ENCODE measurements around the gene AHCTF1. TPM values are rescaled to one million over a fixed set of nuclear protein-coding genes. Genes with fewer than 3 reads are reported as not detected.
"Not testable (repeated sequence)": the region's sequence is repeated elsewhere in the genome, so short reads cannot be mapped to it uniquely, and the experiment has no call there.

The AHCTF1 gene
- total RNA-seq, 1 experiment from 2014 or later, result 46.4 TPM

DNA sequence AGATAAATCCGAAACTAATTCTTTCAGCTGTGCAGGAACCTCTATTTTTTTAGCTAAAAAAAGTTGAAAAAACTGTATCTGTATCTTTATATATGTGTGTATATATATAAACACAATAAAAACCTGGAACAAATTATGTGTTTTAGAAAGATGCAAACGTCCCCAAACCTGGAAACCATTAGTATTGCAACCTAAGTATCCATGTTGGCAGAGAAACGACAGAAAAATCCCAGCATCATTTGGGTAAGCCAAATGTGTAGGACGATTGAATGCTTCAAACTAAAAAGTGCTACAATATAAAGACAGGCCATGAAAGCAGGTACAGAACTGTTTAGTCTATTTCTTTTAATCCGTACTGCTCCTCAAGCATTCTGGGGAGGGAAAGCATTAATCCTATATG is 87.9 kb downstream of the AHCTF1 start:
- ATAC-seq (no peak), DNase-seq (ENCODE audit: low spot score) (no peak)
- Mint-ChIP-seq H3K36me3 (peaks cover 37% of the 10 kb centered on the region), H3K4me3 (no peak overlapping the region), H3K27ac (no peak overlapping the region), H3K4me1 (peaks cover 8% of the 10 kb centered on the region), H3K9me3 (no peaks in the 10 kb centered on the region), H3K27me3 (ENCODE audit: low read depth) (no peaks in the 10 kb centered on the region)
- no peak for TF ChIP-seq IRF2 (CRISPR knock-in tag; IDR thresholded peaks at IDR 0.05; ENCODE audit: borderline replicate concordance, low read depth)
- TF ChIP-seq FOXP1 (CRISPR knock-in tag; IDR thresholded peaks at IDR 0.05; ENCODE audit: borderline replicate concordance), result no peak
- TF ChIP-seq, protein P1, sequence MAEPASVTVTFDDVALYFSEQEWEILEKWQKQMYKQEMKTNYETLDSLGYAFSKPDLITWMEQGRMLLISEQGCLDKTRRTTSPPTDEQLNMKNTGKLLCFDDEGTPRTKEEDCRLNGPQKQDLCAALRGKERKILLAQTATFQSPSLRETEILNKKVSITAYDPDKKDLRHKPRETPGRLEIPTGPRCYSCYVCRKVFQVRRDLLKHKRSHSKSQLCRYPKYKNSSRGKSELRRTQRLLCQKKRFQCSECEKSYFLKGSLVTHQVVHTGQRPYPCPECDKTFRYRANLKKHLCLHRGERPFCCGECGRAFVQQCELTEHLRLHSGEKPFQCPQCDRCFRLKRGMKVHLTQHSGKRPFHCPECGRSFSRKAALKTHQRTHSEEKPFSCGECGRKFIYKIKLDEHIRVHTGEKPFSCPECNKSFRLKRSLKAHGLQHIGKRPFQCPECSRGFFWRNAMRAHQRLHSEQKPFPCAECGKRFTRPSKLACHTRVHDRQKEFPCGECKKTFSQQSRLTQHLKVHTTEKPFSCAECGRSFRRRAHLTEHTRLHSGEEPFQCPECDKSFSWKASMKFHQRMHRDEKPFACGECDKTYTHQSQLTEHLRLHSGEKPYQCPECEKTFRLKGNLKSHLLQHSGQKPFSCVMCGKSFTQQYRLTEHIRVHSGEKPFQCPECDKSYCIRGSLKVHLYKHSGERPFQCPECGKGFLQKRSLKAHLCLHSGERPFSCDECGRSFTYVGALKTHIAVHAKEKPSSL (CRISPR knock-in tag; conservative IDR thresholded peaks at IDR 0.05), result no peak
- no peak for TF ChIP-seq ETV6 (CRISPR knock-in tag; IDR thresholded peaks at IDR 0.05)
- TF ChIP-seq, protein P2, sequence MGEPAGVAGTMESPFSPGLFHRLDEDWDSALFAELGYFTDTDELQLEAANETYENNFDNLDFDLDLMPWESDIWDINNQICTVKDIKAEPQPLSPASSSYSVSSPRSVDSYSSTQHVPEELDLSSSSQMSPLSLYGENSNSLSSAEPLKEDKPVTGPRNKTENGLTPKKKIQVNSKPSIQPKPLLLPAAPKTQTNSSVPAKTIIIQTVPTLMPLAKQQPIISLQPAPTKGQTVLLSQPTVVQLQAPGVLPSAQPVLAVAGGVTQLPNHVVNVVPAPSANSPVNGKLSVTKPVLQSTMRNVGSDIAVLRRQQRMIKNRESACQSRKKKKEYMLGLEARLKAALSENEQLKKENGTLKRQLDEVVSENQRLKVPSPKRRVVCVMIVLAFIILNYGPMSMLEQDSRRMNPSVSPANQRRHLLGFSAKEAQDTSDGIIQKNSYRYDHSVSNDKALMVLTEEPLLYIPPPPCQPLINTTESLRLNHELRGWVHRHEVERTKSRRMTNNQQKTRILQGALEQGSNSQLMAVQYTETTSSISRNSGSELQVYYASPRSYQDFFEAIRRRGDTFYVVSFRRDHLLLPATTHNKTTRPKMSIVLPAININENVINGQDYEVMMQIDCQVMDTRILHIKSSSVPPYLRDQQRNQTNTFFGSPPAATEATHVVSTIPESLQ (CRISPR knock-in tag; IDR thresholded peaks at IDR 0.05), result no peak
- TF ChIP-seq GTF2I (CRISPR knock-in tag; conservative IDR thresholded peaks at IDR 0.05), result no peak
- TF ChIP-seq JAZF1 (CRISPR knock-in tag; IDR thresholded peaks at IDR 0.05), result no peak
- TF ChIP-seq, protein P3, sequence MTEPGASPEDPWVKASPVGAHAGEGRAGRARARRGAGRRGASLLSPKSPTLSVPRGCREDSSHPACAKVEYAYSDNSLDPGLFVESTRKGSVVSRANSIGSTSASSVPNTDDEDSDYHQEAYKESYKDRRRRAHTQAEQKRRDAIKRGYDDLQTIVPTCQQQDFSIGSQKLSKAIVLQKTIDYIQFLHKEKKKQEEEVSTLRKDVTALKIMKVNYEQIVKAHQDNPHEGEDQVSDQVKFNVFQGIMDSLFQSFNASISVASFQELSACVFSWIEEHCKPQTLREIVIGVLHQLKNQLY (CRISPR knock-in tag; IDR thresholded peaks at IDR 0.05), result no peak
- TF ChIP-seq NFATC4 (CRISPR knock-in tag; IDR thresholded peaks at IDR 0.05), result no peak
- TF ChIP-seq, protein P4, sequence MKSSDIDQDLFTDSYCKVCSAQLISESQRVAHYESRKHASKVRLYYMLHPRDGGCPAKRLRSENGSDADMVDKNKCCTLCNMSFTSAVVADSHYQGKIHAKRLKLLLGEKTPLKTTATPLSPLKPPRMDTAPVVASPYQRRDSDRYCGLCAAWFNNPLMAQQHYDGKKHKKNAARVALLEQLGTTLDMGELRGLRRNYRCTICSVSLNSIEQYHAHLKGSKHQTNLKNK (CRISPR knock-in tag; IDR thresholded peaks at IDR 0.05), result no peak
- TF ChIP-seq ELF4 (CRISPR knock-in tag; IDR thresholded peaks at IDR 0.05; ENCODE audit: low read depth), result no peak
- TF ChIP-seq ZNF396 (CRISPR knock-in tag; IDR thresholded peaks at IDR 0.05; ENCODE audit: borderline replicate concordance), result no peak
- TF ChIP-seq, protein P5, sequence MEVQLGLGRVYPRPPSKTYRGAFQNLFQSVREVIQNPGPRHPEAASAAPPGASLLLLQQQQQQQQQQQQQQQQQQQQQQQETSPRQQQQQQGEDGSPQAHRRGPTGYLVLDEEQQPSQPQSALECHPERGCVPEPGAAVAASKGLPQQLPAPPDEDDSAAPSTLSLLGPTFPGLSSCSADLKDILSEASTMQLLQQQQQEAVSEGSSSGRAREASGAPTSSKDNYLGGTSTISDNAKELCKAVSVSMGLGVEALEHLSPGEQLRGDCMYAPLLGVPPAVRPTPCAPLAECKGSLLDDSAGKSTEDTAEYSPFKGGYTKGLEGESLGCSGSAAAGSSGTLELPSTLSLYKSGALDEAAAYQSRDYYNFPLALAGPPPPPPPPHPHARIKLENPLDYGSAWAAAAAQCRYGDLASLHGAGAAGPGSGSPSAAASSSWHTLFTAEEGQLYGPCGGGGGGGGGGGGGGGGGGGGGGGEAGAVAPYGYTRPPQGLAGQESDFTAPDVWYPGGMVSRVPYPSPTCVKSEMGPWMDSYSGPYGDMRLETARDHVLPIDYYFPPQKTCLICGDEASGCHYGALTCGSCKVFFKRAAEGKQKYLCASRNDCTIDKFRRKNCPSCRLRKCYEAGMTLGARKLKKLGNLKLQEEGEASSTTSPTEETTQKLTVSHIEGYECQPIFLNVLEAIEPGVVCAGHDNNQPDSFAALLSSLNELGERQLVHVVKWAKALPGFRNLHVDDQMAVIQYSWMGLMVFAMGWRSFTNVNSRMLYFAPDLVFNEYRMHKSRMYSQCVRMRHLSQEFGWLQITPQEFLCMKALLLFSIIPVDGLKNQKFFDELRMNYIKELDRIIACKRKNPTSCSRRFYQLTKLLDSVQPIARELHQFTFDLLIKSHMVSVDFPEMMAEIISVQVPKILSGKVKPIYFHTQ (CRISPR knock-in tag; IDR thresholded peaks at IDR 0.05), result no peak
- TF ChIP-seq, protein P6, sequence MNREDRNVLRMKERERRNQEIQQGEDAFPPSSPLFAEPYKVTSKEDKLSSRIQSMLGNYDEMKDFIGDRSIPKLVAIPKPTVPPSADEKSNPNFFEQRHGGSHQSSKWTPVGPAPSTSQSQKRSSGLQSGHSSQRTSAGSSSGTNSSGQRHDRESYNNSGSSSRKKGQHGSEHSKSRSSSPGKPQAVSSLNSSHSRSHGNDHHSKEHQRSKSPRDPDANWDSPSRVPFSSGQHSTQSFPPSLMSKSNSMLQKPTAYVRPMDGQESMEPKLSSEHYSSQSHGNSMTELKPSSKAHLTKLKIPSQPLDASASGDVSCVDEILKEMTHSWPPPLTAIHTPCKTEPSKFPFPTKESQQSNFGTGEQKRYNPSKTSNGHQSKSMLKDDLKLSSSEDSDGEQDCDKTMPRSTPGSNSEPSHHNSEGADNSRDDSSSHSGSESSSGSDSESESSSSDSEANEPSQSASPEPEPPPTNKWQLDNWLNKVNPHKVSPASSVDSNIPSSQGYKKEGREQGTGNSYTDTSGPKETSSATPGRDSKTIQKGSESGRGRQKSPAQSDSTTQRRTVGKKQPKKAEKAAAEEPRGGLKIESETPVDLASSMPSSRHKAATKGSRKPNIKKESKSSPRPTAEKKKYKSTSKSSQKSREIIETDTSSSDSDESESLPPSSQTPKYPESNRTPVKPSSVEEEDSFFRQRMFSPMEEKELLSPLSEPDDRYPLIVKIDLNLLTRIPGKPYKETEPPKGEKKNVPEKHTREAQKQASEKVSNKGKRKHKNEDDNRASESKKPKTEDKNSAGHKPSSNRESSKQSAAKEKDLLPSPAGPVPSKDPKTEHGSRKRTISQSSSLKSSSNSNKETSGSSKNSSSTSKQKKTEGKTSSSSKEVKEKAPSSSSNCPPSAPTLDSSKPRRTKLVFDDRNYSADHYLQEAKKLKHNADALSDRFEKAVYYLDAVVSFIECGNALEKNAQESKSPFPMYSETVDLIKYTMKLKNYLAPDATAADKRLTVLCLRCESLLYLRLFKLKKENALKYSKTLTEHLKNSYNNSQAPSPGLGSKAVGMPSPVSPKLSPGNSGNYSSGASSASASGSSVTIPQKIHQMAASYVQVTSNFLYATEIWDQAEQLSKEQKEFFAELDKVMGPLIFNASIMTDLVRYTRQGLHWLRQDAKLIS (CRISPR knock-in tag; IDR thresholded peaks at IDR 0.05; ENCODE audit: borderline replicate concordance), result no peak
- TF ChIP-seq, protein P7, sequence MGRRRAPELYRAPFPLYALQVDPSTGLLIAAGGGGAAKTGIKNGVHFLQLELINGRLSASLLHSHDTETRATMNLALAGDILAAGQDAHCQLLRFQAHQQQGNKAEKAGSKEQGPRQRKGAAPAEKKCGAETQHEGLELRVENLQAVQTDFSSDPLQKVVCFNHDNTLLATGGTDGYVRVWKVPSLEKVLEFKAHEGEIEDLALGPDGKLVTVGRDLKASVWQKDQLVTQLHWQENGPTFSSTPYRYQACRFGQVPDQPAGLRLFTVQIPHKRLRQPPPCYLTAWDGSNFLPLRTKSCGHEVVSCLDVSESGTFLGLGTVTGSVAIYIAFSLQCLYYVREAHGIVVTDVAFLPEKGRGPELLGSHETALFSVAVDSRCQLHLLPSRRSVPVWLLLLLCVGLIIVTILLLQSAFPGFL (CRISPR knock-in tag; IDR thresholded peaks at IDR 0.05; ENCODE audit: borderline replicate concordance), result no peak
- TF ChIP-seq, protein P8, sequence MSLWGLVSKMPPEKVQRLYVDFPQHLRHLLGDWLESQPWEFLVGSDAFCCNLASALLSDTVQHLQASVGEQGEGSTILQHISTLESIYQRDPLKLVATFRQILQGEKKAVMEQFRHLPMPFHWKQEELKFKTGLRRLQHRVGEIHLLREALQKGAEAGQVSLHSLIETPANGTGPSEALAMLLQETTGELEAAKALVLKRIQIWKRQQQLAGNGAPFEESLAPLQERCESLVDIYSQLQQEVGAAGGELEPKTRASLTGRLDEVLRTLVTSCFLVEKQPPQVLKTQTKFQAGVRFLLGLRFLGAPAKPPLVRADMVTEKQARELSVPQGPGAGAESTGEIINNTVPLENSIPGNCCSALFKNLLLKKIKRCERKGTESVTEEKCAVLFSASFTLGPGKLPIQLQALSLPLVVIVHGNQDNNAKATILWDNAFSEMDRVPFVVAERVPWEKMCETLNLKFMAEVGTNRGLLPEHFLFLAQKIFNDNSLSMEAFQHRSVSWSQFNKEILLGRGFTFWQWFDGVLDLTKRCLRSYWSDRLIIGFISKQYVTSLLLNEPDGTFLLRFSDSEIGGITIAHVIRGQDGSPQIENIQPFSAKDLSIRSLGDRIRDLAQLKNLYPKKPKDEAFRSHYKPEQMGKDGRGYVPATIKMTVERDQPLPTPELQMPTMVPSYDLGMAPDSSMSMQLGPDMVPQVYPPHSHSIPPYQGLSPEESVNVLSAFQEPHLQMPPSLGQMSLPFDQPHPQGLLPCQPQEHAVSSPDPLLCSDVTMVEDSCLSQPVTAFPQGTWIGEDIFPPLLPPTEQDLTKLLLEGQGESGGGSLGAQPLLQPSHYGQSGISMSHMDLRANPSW (CRISPR knock-in tag; conservative IDR thresholded peaks at IDR 0.05; ENCODE audit: low read depth), result no peak
- no peak for TF ChIP-seq KAT7 (CRISPR knock-in tag; IDR thresholded peaks at IDR 0.05; ENCODE audit: borderline replicate concordance)
- TF ChIP-seq ZNF416 (CRISPR knock-in tag; IDR thresholded peaks at IDR 0.05), result no peak
- CTCF ChIA-PET, result interaction anchor here (0.6 kb wide), 1 partner anchor 10 kb away, joined by 4 read pairs; no protein-coding TSS in a partner anchor
- POLR2A ChIA-PET, result no interaction called here

DNA sequence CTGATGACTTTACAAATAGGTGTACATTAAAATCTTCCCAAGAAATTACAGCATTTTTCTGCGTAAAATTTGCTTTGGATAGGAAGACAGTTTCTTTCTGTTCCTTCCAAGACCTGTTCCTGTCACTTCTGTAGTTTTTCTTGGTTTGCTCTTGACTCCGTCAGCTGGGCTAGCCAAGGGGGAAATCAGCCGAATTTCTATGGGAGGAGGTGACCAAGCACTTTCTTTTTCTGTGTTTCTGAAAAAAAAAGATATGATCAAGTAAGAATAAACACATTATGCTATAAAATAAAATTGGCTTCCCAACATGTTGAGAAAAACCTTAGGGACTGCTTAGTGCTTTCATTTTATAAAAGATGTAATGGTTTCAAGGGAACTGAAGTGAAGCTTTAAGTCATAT is 91.0 kb downstream of the AHCTF1 start:
- H3K36me3 Mint-ChIP-seq, result peaks cover 21% of the 10 kb centered on the region
- POLR2A ChIA-PET; CTCF ChIA-PET; H3K27me3 Mint-ChIP-seq (ENCODE audit: low read depth); H3K4me3 Mint-ChIP-seq; H3K27ac Mint-ChIP-seq; H3K4me1 Mint-ChIP-seq; DNase-seq (ENCODE audit: low spot score); ATAC-seq; H3K9me3 Mint-ChIP-seq: not testable (repeated sequence)

Measured in WTC11 (cell line).